Measurements from ENCODE around the gene RNASEH2A.

DNA sequence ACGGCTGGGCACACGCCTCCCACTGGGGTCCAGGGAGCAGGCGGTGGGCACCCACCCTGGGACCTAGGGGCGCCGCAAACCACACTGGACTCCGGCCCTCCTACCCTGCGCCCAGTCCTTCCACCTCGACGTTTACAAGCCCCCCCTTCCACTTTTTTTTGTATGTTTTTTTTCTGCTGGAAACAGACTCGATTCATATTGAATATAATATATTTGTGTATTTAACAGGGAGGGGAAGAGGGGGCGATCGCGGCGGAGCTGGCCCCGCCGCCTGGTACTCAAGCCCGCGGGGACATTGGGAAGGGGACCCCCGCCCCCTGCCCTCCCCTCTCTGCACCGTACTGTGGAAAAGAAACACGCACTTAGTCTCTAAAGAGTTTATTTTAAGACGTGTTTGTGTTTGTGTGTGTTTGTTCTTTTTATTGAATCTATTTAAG lies 13.5 kb upstream of the RNASEH2A start:
- TF ChIP-seq, protein P1, sequence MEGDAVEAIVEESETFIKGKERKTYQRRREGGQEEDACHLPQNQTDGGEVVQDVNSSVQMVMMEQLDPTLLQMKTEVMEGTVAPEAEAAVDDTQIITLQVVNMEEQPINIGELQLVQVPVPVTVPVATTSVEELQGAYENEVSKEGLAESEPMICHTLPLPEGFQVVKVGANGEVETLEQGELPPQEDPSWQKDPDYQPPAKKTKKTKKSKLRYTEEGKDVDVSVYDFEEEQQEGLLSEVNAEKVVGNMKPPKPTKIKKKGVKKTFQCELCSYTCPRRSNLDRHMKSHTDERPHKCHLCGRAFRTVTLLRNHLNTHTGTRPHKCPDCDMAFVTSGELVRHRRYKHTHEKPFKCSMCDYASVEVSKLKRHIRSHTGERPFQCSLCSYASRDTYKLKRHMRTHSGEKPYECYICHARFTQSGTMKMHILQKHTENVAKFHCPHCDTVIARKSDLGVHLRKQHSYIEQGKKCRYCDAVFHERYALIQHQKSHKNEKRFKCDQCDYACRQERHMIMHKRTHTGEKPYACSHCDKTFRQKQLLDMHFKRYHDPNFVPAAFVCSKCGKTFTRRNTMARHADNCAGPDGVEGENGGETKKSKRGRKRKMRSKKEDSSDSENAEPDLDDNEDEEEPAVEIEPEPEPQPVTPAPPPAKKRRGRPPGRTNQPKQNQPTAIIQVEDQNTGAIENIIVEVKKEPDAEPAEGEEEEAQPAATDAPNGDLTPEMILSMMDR (conservative IDR thresholded peaks at IDR 0.05; ENCODE audit: low read depth, low read length) = no peak
- TF ChIP-seq EZH2 (IDR thresholded peaks at IDR 0.05; ENCODE audit: low read length, unreplicated experiment) (no peak), EZH2phosphoT487 (IDR thresholded peaks at IDR 0.05; ENCODE audit: borderline replicate concordance, low read length) (no peak)
